Measurements from ENCODE around the gene POLR3K.
"Not testable (repeated sequence)": the region's sequence is repeated elsewhere in the genome, so short reads cannot be mapped to it uniquely, and the experiment has no call there.

Gene POLR3K

GRCh38 chr16:63998-64913 is 10.8 kb upstream of the POLR3K start:
- no peak for DNase-seq

DNA sequence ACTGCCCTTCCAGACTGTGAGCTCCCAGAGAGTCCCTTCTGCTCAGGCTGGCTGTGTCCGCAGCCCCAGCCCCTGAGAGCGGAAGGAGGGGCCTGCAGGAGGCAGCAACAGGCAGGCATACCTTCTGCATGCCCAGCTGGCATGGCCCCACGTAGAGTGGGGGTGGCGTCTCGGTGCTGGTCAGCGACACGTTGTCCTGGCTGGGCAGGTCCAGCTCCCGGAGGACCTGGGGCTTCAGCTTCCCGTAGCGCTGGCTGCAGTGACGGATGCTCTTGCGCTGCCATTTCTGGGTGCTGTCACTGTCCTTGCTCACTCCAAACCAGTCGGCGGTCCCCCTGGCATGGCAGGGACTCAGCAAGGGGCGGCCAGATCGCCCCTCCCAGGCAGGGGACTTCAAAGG is 10.1 kb upstream of the POLR3K start:
- no peak for DNase-seq

DNA sequence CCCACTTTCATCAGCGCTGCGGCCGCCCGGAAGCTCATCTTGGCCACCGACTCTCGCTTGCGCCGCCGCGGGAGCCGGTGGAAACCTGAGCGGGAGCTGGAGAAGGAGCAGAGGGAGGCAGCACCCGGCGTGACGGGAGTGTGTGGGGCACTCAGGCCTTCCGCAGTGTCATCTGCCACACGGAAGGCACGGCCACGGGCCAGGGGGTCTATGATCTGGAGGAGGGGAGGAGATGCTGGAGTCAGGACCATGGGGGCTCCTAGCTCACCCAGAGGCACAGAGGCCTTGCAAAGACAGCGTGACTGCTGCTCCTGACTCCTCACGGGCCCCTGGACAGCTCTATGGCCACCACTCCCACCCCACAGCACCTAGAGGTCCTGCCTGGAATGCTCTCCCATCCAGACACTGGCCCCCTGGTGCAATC is 9.6 kb upstream of the POLR3K start:
- DNase-seq: no peak

DNA sequence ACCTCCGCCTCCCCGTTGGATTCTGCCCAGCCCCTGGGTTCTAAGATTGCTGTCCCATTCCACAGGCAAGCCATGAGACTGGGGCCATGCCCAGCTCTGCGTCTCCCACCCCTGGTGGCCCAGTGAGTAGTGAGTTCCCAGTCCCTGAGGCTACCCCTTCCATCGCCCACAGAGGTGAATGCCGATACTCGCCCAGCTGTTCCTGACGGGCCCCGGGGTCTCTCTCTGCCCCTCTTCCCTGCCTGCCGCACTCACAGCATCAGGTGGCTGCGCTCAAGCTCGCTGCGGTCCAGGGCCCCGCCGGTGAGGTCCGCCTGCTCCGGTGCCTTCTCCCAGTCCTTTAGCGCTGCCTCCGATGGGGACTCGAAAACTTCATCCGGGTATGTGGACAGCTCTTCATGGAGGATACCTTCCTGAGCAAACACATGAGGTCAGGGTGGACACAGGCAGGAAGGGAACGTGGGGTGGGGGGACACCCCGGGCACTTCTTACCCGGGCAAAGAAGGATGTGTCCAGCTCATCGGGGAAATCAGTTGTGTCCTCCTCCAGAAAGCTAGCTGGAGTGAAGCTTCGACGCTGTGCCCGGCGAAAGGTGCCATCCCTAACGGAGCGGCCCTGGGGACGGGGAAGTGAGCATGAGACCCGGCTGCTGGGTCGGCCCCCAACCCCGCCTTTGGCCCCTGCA is 9.0 kb upstream of the POLR3K start:
- DNase-seq: no peak

- no peak for DNase-seq
Observed at GRCh38 chr16:61879-62281, 8.5 kb upstream of the POLR3K start.

DNA sequence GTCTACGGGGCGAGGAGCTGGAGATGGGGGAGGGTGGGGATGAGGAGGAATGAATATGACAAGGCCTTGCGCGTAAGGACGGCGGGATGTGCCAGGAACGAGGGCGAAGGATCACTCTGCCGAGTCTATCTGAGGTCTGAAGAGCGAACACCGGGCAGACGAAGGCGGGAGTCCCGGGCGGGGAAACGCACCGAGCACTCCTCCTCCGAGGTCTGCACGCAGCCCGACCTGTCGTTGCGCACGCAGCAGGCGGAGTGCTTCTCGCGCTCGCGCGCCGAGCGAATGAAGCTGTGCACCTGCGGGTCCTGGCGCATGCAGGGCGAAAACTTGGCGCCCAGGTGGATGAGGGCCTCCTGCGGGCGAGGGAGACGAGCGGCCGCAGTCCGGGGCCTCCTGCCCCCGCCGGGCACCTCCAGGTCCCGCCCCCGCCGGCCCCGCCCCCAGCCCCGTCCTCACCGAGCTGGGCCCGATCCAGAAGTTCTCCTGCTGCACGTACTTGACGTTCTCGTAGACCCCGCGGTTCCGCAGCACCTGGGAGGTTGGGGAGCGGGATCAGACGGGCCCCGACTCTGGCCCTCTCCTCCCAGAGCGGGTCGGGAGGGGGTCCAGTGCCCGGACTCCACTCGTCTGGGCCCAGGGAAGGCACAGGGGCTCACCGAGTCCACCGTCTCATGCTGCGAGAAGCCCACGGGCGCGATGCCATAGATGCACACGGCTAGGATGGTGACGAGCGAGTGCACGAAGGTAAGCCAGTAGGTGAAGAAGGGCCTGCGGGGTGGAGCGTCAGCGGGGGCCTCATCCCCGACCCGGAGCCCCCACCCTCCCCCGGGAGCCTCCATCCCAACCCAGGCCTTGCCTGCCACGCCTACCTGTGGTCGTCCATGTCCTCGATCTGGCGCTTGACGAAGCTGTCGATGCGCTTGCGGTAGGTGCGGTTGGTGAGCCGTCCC is 7.8 kb upstream of the POLR3K start:
- DNase-seq: no peak

- DNase-seq: no peak
Observed at GRCh38 chr16:60166-60565, 6.8 kb upstream of the POLR3K start.

DNA sequence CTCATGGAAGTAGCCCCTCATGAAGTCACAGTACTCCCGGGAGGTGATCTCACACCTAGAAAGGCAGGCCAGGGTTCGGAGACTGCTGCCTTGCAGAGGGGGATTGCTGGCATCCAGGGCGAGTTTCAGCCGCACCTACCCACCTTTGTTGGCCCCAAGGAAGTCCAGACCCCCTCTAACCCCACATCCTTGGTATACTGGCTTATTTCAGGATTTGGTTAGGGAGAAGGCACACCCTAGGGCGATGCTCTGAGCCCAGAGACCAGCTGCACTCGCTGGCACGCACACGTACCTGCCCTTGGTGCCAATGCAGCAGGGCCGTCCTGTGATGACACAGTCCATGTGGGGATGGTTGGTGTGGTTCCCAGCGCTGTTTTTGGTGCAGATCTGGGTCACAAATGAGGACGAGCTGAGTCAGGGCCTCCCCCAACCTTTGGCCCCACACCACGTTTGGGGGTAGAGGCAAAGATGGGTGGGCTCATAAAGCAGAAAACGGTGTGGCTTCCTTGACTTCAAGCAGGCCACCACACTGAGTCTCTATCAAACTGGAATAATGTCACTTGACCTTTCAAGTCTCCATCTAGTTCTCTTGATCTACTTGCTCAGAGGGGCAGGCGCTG is 6.1 kb upstream of the POLR3K start:
- DNase-seq: no peak

GRCh38 chr16:58491-59439 is 5.4 kb upstream of the POLR3K start:
- no peak for DNase-seq

GRCh38 chr16:57711-58110 is 4.3 kb upstream of the POLR3K start:
- DNase-seq: no peak

- DNase-seq: no peak
Observed at GRCh38 chr16:56231-56927, 3.0 kb upstream of the POLR3K start.

DNA sequence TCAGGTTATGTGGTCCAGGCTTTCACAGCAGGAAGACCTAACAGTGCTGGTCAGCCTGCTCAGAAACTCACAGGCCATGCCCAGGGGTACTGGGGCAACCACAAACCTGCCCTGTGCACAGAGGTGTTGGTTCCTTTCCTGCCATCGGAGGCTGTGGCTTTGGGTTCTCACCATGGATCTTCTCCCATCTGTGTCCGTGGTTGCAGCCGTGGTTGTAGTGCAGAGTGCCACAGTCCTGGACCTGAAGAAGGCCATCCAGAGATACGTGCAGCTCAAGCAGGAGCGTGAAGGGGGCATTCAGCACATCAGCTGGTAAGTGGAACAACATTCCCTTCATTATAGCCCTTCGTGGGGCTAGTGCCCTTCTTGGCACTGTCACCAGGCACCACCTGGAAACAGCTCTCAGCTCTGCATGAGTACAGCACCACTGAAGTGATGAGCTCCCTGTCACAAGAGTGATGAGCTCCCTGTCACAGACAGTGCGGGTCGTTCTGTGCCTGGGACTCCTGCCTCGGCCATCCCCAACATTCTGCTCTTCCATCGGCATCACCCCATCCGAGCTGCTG is 2.2 kb upstream of the POLR3K start:
- no peak for DNase-seq

DNA sequence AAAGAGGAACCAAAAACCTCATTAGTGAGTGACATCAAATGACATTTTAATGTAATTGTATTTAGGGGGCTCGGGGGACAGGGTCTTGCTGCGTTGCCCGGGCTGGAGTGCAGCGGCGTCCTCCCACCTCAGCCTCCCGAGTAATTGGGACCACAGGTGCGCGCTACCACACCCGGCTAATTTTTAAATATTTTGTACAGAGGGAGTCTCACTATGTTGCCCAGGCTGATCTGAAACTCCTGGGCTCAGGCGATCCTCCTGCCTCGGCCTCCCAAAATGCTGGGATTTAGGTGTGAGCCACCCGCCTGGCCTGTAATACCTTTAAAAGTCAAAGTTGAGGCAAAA is 801 bp upstream of the POLR3K start:
- no peak for DNase-seq

DNA sequence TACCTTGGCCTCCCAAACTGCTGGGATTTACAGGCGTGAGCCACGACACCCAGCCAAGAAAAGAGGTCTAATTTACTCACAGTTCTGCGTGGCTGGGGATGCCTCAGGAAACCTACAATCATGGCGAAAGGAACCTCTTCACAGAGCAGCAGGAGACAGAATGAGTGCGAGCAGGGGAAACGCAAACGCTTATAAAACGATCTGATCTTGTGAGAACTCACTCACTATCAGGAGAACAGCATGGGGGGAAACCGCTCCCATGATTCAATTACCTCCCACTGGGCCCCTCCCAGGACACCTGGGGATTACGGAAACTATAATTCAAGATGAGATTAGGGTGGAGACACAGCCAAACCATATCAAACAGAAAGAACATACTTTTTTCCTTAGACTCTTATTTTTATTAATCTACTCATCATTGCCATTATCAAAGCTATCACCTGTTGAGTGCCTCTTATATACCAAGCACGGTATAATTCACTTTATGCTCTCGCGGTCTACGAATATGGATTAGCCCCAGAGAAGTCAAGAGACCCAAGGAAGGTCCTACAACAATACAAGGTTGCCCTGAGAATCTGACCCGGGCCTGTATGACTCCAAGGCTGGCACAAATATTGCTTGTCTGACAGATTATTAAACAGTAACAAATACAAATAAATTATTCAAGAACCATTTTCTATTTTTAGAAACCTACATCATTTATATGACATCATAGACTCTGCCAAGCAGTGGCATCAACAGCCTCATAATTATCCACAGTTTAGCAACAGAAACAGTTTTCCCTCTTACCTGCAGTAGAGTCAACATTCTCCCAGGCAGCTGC is 2.4 kb downstream of the POLR3K start:
- no peak for DNase-seq

DNA sequence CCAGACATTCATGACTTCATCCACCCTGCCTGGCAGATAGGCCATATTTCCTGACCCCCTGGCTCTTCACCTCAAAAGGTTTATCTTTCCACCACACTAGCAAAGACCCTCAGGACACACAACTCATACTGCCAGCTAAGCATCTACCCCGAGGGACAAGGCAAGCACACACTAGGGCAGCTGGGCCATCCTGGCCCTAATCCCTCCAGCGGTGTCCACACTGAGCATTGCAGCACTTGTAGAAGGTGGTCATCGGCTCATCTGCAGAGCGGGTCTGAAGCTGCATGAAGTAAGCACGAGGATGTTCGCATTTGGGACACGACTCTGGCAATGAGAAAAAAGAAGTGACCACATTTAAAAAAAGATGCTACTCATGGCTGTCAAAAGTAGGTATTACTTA is 6.2 kb downstream of the POLR3K start:
- no peak for DNase-seq

DNA sequence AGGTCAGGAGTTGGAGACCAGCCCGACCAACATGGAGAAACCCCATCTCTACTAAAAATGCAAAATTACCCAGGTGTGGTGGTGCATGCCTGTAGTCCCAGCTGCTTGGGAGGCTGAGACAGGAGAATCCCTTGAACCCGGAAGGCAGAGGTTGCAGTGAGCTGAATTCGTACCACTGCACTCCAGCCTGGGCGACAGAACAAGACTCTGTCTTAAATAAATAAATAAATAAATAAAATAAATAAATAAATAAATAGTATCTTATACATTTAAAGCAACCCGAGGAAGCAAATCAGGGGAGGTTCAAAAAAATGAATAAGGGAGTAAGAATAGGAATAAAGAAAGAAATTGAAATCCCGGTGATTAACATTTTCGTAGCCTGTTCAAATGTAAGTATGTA is 6.9 kb downstream of the POLR3K start:
- not testable (repeated sequence) for DNase-seq

GRCh38 chr16:45454-45853 is 8.0 kb downstream of the POLR3K start:
- no peak for DNase-seq

DNA sequence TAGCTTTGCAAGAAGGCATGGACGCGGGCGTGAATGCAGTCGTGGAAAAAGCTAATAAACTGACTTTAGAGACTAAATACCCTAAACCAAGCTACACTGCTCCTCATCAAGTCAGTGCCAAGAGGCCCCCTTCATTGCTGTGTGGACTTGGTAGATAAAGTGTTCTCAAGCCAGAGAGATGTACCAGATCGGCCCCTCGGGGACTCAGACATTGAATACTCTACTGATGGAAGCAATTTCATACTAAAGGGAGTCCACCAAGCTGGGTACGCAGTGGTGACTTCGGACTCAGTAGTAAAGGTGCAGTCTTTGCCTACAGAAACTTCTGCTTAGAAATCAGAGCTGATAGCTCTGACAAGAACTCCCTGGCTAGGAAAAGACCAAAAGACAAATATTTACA is 8.8 kb downstream of the POLR3K start:
- DNase-seq: no peak

GRCh38 chr16:43294-43693 is 10.1 kb downstream of the POLR3K start:
- no peak for DNase-seq

GRCh38 chr16:42691-43090 is 10.7 kb downstream of the POLR3K start:
- DNase-seq: no peak

Data from NCI-H1048 (cell line).